Activated T-helper 17 cell treated with anti-CD3 and anti-CD28 coated beads, Interleukin-2, amount 50 U/mL, for 72 hours (primary cell): Measurements from ENCODE around the gene STK36. TPM values are rescaled to one million over a fixed set of nuclear protein-coding genes. Genes with fewer than 3 reads are reported as not detected.

Source experiments
- ATAC-seq: fragments of 150-1000 bp; cut with Tn5 transposase; replicated peaks from 2 replicates; pipeline ENCODE4 v1.10.0; 2021; ENCODE audit warnings: mild to moderate bottlenecking, moderate library complexity
- H3K27ac Mint-ChIP-seq: one replicate; pipeline ENCODE4 v1.8.0; 2022; ENCODE audit warnings: mixed read lengths
- H3K27me3 Mint-ChIP-seq: one replicate; pipeline ENCODE4 v1.8.0; 2022; ENCODE audit warnings: mixed read lengths
- H3K36me3 Mint-ChIP-seq: one replicate; pipeline ENCODE4 v1.8.0; 2022; ENCODE audit warnings: low read depth, mild to moderate bottlenecking, mixed read lengths
- H3K4me1 Mint-ChIP-seq: one replicate; pipeline ENCODE4 v1.8.0; 2022; ENCODE audit warnings: mixed read lengths
- H3K4me3 Mint-ChIP-seq: one replicate; pipeline ENCODE4 v1.8.0; 2022; ENCODE audit warnings: mild to moderate bottlenecking, mixed read lengths
- H3K9me3 Mint-ChIP-seq: one replicate; pipeline ENCODE4 v1.8.0; 2022; ENCODE audit warnings: mixed read lengths
- total RNA-seq, 2 donors: library from RNA; stranded (reverse); gene quantifications; one replicate each; pipeline ENCODE4 v1.2.3, GENCODE V29; 2022

STK36 gene, protein sequence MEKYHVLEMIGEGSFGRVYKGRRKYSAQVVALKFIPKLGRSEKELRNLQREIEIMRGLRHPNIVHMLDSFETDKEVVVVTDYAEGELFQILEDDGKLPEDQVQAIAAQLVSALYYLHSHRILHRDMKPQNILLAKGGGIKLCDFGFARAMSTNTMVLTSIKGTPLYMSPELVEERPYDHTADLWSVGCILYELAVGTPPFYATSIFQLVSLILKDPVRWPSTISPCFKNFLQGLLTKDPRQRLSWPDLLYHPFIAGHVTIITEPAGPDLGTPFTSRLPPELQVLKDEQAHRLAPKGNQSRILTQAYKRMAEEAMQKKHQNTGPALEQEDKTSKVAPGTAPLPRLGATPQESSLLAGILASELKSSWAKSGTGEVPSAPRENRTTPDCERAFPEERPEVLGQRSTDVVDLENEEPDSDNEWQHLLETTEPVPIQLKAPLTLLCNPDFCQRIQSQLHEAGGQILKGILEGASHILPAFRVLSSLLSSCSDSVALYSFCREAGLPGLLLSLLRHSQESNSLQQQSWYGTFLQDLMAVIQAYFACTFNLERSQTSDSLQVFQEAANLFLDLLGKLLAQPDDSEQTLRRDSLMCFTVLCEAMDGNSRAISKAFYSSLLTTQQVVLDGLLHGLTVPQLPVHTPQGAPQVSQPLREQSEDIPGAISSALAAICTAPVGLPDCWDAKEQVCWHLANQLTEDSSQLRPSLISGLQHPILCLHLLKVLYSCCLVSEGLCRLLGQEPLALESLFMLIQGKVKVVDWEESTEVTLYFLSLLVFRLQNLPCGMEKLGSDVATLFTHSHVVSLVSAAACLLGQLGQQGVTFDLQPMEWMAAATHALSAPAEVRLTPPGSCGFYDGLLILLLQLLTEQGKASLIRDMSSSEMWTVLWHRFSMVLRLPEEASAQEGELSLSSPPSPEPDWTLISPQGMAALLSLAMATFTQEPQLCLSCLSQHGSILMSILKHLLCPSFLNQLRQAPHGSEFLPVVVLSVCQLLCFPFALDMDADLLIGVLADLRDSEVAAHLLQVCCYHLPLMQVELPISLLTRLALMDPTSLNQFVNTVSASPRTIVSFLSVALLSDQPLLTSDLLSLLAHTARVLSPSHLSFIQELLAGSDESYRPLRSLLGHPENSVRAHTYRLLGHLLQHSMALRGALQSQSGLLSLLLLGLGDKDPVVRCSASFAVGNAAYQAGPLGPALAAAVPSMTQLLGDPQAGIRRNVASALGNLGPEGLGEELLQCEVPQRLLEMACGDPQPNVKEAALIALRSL (N-terminal part only)
- 10 to 100 TPM; 13.4 to 13.8 TPM for total RNA-seq

DNA sequence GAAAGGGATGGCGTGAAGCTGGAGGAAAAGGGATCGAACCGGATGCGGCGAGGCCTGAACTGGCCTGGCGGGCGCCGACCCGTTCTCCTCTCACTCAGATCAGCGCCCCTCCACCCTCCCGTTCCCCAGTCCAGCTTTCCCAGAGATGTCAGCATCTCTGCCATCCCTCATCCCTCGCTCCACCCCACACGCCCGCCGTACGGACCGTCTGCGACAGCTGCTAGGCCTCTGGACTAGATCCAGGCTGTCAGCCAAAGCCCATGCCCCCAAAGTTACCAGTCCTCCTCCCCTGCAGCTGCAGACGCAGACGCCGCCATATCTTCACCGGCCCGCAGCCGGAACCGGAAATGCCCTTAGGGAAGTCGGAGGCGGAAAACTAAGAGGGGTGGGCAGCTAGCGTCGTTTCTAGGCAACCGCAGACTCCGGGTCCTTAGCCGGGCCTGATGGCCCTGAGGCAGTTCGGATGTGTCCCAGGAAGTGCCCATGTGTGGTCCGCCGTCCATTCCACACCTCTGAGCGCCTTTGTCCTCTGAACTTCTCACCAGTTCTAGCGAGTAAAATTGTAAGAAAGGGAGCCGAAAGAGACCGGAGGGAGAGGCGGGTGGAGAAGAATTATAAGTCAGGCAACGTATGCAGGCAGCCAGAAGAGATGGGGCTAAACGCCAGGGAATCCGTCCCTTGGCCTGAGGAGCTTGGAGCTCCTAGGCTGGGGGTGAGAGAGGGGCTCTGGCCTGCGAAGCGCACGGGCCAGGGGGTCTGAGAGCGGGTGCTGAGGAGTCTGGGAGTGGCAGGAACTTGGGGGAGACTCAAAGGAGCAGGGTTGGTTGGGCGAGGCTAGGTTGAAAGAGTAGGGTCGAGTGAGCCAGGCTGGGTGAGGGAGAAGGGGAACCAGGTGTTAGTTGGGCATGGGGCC lies at the start of gene STK36, which contains the start of gene RNF25:
STK36 (plus strand) TSS at position 433 of the 913 bp plus-strand sequence. CDS start 744 bp downstream, outside the sequence.
RNF25 (minus strand) TSS at position 349 of the 913 bp plus-strand sequence; CDS start at position 317, 32 bp downstream.
- peaks cover 18% of the 10 kb centered on the region for H3K36me3 Mint-ChIP-seq
- H3K4me1 Mint-ChIP-seq = peaks cover 11% of the 10 kb centered on the region
- peak; percentile 96 for ATAC-seq

DNA sequence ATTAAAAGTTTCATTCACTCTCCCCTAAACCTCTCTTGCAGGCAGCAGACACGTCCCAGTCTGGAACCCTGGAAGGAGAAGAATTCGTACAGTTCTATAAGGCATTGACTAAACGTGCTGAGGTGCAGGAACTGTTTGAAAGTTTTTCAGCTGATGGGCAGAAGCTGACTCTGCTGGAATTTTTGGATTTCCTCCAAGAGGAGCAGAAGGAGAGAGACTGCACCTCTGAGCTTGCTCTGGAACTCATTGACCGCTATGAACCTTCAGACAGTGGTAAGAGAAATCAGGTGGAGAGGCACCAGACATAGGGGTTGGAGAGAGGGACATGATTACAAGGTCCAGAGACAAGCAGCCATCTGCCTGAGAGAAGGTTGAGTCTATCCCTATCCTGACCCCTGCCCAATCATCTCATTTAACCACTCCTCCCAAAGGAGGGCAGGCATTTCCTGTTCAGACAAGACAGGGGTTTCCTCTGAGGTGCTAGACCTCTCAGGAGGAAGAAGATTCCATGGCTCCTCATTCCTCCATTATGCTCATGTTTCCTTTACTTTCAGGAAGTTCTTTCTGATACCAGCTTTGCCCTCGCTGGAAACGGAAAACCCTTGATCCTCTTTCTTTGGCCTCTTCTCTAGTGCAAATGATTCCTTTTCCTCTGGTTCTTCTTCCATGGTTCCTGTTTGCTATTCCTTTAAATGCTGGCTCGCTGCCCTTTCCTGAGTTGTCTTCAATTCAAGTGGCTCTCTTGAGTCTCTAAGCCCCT lies 49.1 kb upstream of the STK36 start:
- Mint-ChIP-seq H3K9me3 (no peaks in the 10 kb centered on the region), H3K27ac (no peak overlapping the region), H3K4me1 (no peaks in the 10 kb centered on the region), H3K36me3 (no peaks in the 10 kb centered on the region), H3K27me3 (no peaks in the 10 kb centered on the region), H3K4me3 (no peak overlapping the region)
- ATAC-seq = no peak

More for the DNA sequence above, at the start of gene STK36, which contains the start of gene RNF25:
- Mint-ChIP-seq H3K4me3 (peak within 1 kb of the TSS; percentile 100), H3K27ac (peak within 1 kb of the TSS; percentile 100), H3K9me3 (no peaks in the 10 kb centered on the region), H3K27me3 (no peaks in the 10 kb centered on the region)

DNA sequence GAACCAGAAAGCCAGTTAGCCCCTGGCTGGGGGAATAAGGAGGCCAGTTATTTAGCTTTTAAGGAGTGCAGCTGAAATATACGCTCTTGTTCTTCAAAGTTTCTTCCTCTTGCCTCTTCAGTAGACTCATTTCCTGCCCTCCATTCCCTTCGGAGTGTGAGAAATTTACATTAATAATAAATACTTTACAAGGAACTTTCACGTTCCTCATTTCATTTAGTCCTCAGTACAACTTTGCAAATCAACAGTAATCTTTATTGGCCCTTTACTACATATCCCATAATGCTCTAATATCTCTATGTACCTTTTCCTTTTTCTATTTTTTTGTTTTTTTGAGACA lies 48.5 kb upstream of the STK36 start:
- ATAC-seq = no peak
- H3K36me3 Mint-ChIP-seq = no peaks in the 10 kb centered on the region
- H3K27ac Mint-ChIP-seq = no peak overlapping the region
- no peaks in the 10 kb centered on the region for H3K9me3 Mint-ChIP-seq
- no peaks in the 10 kb centered on the region for H3K27me3 Mint-ChIP-seq
- no peak overlapping the region for H3K4me3 Mint-ChIP-seq
- H3K4me1 Mint-ChIP-seq = no peaks in the 10 kb centered on the region

DNA sequence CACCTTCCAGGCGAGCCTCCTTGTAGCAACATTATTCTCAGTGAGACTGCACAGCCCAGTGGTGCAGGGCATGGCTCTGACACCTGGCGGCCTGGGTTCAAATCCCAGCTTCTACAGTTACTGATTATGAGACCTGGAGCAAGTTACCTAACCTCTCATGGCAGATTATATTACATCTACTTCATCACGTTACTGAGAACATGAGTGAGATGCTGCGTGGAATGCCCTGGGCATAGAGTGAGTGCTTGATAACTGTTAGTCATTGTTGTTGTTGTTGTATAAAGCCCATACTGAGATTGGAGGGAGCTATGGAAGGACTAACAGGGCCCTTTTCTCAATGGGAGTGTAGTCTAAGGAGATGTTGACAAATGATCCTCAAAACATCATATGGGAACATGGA lies 45.5 kb upstream of the STK36 start:
- H3K4me1 Mint-ChIP-seq = no peaks in the 10 kb centered on the region
- no peaks in the 10 kb centered on the region for H3K9me3 Mint-ChIP-seq
- H3K27me3 Mint-ChIP-seq = no peaks in the 10 kb centered on the region
- no peaks in the 10 kb centered on the region for H3K36me3 Mint-ChIP-seq
- no peak overlapping the region for H3K4me3 Mint-ChIP-seq
- ATAC-seq = no peak
- no peak overlapping the region for H3K27ac Mint-ChIP-seq

DNA sequence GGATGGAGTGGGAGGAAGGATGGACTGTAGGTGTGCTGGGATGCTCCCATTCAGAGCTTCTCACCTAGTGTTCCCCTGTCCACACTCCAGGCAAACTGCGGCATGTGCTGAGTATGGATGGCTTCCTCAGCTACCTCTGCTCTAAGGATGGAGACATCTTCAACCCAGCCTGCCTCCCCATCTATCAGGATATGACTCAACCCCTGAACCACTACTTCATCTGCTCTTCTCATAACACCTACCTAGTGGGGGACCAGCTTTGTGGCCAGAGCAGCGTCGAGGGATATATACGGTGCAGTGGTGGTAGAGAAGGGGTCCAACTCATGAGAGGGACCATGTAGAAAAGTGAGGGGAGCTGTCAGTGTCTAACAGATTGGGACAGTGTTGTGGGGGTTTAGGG lies 43.9 kb upstream of the STK36 start:
- no peaks in the 10 kb centered on the region for H3K4me1 Mint-ChIP-seq
- H3K36me3 Mint-ChIP-seq = no peaks in the 10 kb centered on the region
- H3K4me3 Mint-ChIP-seq = no peak overlapping the region
- H3K27me3 Mint-ChIP-seq = no peaks in the 10 kb centered on the region
- H3K27ac Mint-ChIP-seq = no peak overlapping the region
- peak; percentile 59 for ATAC-seq
- no peaks in the 10 kb centered on the region for H3K9me3 Mint-ChIP-seq

DNA sequence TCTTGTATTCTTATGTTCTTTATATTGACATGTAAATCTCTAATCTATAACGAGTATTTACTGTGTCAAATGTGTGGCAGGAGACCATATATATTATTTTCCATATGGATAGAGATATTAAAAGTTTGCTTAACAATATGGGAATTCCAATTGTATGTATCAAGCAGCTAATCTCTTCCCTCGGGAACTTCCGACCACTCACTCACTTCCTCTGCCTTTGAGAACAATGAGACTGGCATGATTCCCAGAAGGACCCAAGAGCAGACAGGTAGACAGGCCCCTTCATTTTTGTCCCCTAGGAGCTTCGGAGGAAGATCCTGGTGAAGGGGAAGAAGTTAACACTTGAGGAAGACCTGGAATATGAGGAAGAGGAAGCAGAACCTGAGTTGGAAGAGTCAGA lies 40.0 kb upstream of the STK36 start:
- H3K27me3 Mint-ChIP-seq = no peaks in the 10 kb centered on the region
- H3K4me1 Mint-ChIP-seq = no peaks in the 10 kb centered on the region
- no peak overlapping the region for H3K4me3 Mint-ChIP-seq
- no peak overlapping the region for H3K27ac Mint-ChIP-seq
- ATAC-seq = no peak
- H3K36me3 Mint-ChIP-seq = peaks cover 35% of the 10 kb centered on the region
- H3K9me3 Mint-ChIP-seq = no peaks in the 10 kb centered on the region

DNA sequence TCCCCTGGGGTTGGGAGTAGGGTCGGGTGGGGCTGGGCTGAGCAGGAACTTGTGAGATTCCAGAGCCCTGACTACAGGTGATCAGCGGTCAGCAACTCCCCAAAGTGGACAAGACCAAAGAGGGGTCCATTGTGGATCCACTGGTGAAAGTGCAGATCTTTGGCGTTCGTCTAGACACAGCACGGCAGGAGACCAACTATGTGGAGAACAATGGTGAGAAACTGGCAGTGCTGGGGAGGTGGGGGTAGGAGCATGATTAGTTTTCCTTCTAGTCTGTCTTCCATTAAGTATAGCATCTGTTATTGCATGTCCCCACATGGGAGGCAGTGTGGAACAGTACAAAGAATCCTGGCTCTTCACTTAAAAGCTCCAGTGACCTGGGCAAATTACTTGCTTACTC lies 36.2 kb upstream of the STK36 start:
- no peak for ATAC-seq
- Mint-ChIP-seq H3K4me3 (no peak overlapping the region), H3K4me1 (no peaks in the 10 kb centered on the region), H3K27ac (no peak overlapping the region), H3K9me3 (no peaks in the 10 kb centered on the region), H3K36me3 (peaks cover 73% of the 10 kb centered on the region), H3K27me3 (no peaks in the 10 kb centered on the region)

DNA sequence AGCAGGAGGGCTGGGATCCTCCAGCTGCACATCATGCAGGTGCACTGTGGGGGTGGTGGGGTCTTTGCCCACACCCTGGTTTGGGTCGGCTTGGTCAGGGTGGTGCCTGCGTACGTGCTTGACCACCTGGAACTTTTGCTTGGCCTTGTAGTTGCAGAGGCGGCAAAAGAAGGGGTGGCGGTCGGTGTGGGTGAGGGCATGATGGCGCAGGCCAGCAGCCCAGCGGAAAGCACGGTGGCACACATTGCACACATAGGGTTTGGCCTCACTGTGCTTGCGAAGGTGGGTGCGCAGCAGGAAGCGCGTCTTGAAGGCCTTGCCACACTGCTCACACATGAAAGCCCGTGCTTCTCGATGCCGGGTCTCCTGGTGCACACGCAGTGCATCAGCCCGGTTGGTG lies 33.5 kb upstream of the STK36 start:
- H3K27ac Mint-ChIP-seq = no peak overlapping the region
- no peaks in the 10 kb centered on the region for H3K4me1 Mint-ChIP-seq
- no peak for ATAC-seq
- no peaks in the 10 kb centered on the region for H3K27me3 Mint-ChIP-seq
- no peaks in the 10 kb centered on the region for H3K9me3 Mint-ChIP-seq
- H3K4me3 Mint-ChIP-seq = no peak overlapping the region
- H3K36me3 Mint-ChIP-seq = peaks cover 93% of the 10 kb centered on the region

DNA sequence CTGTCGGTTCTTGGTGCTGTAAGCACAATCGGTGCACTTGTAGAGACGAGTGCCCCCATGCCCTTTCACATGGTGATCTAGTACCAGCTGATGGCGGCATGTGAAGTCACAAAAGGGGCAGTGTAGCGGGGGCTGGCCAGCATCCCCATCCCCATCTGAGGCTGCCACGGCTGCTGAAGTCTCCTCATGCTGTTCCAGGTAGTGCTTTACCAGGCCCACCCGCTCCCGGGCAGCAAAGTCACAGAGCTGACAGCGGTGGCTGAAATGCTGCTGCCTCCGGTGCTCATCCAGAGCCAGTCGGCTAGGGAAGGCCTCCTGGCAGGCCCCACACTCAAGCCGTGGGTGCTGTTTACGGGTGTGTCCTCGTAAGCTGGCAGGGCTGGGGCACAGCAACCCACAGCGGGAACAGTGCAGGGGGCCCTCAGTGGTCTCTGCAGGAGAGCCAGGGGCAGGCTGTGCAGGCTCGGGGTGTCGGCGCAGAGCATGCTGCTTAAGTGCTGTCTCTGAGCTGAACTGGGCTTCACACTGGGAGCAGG lies 29.7 kb upstream of the STK36 start:
- no peak for ATAC-seq
- H3K4me1 Mint-ChIP-seq = no peaks in the 10 kb centered on the region
- H3K9me3 Mint-ChIP-seq = no peaks in the 10 kb centered on the region
- no peaks in the 10 kb centered on the region for H3K27me3 Mint-ChIP-seq
- peaks cover 90% of the 10 kb centered on the region for H3K36me3 Mint-ChIP-seq
- no peak overlapping the region for H3K4me3 Mint-ChIP-seq
- H3K27ac Mint-ChIP-seq = no peak overlapping the region

DNA sequence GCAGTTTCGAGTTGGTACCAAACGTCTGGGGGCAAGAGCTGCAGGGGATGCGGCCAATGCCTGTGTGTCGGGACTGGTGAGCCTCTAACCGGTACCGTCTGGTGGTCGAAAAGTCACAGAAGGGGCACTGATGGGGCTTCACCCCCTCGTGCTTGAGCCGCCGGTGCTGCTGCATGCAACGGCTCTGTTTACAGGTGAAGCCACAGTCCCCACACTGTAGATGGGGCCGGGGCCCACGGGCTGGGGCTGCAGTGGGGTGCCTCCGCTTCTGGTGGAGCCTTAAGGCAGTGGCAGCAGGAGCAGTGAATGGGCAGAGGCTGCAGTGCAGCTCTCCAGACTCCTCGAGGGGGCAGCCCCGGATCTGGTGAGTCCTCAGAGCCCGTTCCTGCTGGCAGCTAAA lies 29.1 kb upstream of the STK36 start:
- Mint-ChIP-seq H3K4me1 (no peaks in the 10 kb centered on the region), H3K27ac (no peak overlapping the region), H3K9me3 (no peaks in the 10 kb centered on the region), H3K27me3 (no peaks in the 10 kb centered on the region), H3K36me3 (peaks cover 90% of the 10 kb centered on the region), H3K4me3 (no peak overlapping the region)
- no peak for ATAC-seq

DNA sequence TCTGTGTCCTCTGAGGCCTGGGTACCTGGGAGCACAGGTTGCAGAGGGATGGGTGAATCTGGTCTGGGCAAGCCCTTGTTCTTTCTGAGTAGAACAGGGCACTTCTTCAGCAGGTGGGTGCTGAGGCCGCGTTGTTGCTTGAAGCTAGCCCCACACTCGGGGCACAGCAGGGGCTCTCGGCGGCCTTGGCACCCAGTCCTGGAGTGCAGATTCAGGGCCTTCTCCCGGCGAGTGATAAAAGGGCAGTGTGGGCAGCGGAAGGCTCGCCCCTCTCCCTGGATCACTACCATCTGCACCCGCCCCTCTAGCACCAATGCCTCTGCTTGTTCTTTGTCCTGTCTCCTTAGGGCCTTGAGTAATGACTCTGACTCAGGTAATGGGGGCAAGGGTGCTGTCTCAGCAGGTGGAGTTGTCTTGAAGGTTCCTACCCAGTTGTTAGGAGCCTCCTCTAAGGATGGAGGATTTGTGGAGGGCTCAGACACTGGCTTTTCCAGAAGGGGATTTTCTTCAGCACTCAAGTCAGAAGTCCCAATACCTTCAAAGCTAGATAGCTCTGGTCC lies 28.1 kb upstream of the STK36 start:
- Mint-ChIP-seq H3K4me1 (peaks cover 7% of the 10 kb centered on the region), H3K4me3 (no peak overlapping the region), H3K27me3 (no peaks in the 10 kb centered on the region), H3K27ac (no peak overlapping the region), H3K9me3 (no peaks in the 10 kb centered on the region), H3K36me3 (peaks cover 90% of the 10 kb centered on the region)
- ATAC-seq = no peak

DNA sequence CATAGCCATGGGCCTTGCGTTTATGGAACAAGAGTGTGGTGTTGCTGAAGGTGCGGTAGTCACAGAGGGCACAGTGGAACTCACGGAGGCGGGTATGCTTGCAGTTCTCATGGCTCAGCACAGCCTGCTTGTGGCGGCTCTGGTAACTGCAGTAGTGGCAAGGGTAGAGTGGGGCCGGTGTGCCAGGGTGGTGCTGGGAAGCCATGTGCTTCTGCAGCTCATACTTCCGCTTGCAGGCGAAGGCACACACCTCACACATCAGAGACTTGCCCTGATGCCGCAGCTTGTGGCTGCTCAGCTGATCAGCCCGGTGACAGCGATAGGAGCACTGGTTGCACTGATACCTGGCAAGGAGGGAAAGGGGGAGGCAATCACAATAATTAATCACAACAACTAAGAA lies 27.2 kb upstream of the STK36 start:
- peaks cover 7% of the 10 kb centered on the region for H3K4me1 Mint-ChIP-seq

More for the DNA sequence above, 27.2 kb upstream of the STK36 start:
- peak overlapping the region; percentile 31 for H3K27ac Mint-ChIP-seq
- no peaks in the 10 kb centered on the region for H3K9me3 Mint-ChIP-seq
- no peaks in the 10 kb centered on the region for H3K27me3 Mint-ChIP-seq
- H3K36me3 Mint-ChIP-seq = peaks cover 90% of the 10 kb centered on the region
- no peak overlapping the region for H3K4me3 Mint-ChIP-seq
- ATAC-seq = no peak
